Measurements from ENCODE around the gene SLC24A3. TPM values are rescaled to one million over a fixed set of nuclear protein-coding genes. Genes with fewer than 3 reads are reported as not detected.
A peak's percentile ranks its signal among the peaks of the same experiment; 100 is the strongest.

Gene SLC24A3
- total RNA-seq, 1 experiment from 2014 or later: 9.6 TPM

DNA sequence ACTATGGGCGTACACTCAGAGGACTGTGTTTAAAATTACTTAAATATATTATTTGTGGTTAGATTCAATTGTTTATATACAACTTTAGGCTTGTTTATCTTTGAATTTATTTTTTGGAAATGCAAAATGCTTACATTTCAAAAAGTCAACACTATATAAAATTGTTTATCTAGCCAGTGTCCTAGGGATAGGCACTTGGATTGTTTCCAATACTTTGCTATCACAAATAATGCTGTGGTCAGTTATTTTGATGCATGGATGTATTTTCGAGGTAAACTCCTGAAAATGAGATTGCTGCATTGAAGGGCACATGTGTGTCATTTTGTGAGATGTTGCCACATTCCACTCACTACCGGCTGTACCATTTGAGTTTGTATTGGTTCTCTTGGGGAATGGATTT, 213.9 kb downstream of the SLC24A3 start:
- DNase-seq (ENCODE audit: low read depth): no peak

GRCh38 chr20:19427480-19427879, 215.0 kb downstream of the SLC24A3 start:
- DNase-seq (ENCODE audit: low read depth): peak; percentile 90

- DNase-seq (ENCODE audit: low read depth): peak; percentile 44
Observed at GRCh38 chr20:19427913-19428312, 215.5 kb downstream of the SLC24A3 start.

GRCh38 chr20:19428324-19428723, 215.9 kb downstream of the SLC24A3 start:
- DNase-seq (ENCODE audit: low read depth): no peak

GRCh38 chr20:19429538-19429937, 217.1 kb downstream of the SLC24A3 start:
- no peak for DNase-seq (ENCODE audit: low read depth)

DNA sequence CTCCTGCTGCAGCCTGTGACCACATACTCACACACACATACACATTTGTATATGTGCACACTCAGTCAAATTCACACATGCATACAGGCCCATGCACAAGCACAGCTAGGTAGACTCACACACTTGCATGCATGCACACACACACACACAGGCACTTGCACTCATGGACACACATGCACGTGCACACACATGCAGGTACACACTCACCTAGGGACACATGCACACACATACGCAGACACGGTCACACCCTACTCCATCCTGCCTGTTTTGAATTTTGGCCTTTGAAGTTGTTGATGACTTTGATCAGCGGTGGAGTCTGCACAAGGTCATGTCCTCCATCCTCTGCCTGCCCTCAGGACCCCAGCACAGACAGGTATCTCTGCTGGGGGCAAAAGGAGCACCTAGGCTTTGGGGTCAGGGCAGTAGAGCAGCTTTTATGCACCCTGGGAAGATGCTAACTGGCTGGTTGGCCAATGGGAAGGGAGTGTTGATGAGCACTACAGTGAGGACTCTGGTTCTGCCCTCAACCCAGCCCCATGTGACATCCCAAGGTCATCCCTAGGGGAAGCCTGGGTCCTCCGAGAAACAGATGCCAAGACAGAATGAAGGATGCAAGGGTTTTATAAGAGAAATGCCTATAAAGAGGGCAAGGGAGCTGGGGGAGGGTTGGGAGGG, 218.3 kb downstream of the SLC24A3 start:
- no peak for DNase-seq (ENCODE audit: low read depth)

GRCh38 chr20:19431316-19431700, 218.9 kb downstream of the SLC24A3 start:
- no peak for DNase-seq (ENCODE audit: low read depth)

DNA sequence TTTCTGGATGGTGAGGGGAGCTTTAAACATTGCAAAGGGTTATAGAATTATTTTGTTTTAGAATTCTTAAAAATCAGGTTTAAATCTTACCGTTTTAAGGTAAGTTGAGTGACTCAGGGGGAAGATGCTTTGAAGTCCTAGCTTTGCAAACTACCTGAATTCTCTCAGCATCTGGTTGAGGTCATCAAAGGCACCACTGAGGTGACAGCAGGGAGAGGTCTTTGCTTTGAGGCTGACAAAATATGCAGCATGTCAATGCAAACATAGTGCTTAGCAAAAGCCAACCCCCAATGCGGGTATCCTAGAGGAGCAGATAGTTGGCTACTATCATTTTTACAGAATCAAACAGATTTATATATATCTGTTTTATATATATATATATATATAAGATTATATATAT, 219.5 kb downstream of the SLC24A3 start:
- DNase-seq (ENCODE audit: low read depth): no peak

DNA sequence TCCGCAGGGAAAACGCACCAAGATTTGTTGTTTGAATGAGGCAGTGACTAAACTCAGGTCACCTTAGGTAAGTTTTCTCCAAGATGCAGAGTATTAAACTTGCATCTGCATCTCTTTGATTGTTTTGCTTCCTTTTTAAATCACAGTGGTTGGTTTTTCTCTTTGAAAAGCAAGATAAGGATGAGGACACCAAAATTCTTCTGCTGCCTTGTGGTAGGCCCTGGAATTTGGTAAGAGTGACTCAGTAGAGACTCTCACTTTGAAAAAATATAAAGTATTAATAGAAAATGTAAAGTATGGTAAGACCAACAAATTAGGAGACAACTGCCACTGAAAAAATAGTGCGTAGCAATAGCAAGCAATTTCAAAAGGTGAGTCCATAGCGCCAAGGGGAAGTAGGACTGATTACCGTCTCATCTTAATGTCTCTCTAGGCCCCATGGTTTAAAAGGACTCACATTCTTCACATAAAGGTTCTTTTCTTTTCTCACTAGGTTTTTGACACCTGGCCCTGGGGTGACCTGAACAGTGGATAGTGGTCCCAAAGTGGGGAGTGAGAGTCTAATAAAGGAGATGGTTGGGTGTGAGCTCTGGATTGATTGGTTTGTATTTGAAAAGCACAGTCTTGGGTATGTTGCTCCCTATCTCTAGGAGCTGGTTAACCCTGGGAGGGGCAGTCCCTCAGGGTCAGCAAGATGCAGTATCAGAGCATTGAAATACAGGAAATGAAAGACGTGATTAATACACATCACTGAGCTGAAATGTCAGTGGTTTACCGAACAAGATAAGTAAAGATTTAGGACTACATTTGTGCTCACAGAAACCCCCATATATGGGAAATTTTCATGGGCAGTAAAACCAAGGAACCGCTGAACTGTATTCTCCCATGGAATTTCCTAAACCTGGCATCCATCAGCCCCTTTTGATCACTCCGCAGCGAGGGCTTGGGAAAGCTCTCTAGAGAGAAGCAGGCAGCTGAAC, 221.2 kb downstream of the SLC24A3 start:
- peak; percentile 94 for DNase-seq (ENCODE audit: low read depth)

- DNase-seq (ENCODE audit: low read depth): no peak
Observed at GRCh38 chr20:19435316-19435715, 222.9 kb downstream of the SLC24A3 start.

GRCh38 chr20:19435821-19436220, 223.4 kb downstream of the SLC24A3 start:
- DNase-seq (ENCODE audit: low read depth): no peak

DNA sequence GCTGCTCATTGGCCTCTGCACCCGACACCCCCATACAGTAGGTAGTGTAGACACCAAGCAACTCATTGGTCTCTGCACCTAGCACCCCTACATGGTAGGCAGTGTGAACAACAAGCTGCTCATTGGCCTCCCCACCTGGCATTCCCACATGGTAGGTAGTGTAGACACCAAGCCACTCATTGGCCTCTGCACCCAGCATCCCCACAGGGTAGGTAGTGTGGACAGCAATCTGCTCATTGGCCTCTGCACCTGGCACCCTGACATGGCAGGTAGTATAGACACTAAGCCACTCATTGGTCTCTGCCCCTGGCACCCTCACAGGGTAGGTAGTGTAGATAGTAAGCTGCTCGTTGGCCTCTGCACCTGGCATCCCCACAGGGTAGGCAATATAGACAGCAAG, 226.0 kb downstream of the SLC24A3 start:
- no peak for DNase-seq (ENCODE audit: low read depth)

DNA sequence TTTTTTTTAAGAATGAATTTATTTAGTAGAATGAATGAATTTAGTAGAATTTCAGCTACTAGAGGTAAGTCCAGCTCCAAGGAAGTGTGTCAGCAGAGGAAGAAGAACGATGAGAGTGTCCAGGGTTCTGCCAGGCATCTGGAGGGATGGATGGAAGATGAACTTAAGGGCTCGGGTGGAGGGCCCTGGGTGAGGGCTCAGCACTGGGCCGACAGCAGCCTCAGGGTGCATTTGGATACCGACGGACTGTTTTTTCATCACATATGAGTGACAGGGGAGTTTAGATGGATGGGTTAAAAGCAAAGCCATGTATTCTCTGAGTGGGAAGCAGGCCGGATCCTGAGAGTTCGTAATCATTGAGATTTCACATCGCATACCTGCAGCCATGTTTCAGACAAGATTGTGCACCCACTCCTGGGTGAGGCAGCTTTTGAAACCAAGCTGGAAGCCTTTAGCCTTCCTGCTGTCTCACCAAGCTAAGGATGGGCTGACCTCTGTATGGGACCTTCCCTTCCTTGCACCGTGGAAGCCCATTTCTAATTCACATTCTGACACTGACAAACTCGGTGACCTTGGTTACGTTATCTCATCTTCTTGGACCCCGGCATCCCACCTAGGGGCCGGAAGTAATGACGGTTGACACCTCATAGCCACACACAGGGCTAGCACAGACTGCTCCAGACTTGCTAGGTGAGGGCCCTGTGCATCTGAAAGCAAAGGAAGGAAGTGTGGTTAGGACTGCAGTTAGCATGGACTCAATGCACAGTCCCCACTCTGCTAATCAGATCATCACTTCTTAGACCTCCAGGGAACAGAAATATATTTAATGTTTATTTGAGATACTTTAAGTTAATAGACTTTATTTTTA, 228.5 kb downstream of the SLC24A3 start:
- no peak for DNase-seq (ENCODE audit: low read depth)

- DNase-seq (ENCODE audit: low read depth): no peak
Observed at GRCh38 chr20:19446246-19446645, 233.8 kb downstream of the SLC24A3 start.

DNA sequence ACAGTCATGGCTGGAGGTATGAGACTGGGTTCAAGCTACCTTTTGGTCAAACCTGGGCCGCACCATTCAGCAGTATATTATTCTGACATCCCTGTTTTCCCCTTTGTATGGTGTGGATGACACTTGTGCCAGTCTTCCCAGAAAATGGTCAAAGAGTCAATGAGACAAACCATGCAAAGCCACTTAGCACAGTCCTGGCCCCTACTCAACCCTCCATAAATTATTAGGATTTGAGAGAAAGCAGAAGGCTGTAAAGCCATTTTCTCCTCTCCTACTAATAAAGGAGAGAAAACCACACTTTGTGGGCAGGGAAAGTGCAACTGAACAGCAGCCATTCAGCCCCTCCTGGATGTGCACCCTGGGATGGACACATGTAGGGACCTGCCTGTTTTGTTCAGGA, 236.2 kb downstream of the SLC24A3 start:
- no peak for DNase-seq (ENCODE audit: low read depth)

- DNase-seq (ENCODE audit: low read depth): peak; percentile 83
Observed at GRCh38 chr20:19449051-19449450, 236.6 kb downstream of the SLC24A3 start.

- DNase-seq (ENCODE audit: low read depth): no peak
Observed at GRCh38 chr20:19451231-19451922, 238.9 kb downstream of the SLC24A3 start.

DNA sequence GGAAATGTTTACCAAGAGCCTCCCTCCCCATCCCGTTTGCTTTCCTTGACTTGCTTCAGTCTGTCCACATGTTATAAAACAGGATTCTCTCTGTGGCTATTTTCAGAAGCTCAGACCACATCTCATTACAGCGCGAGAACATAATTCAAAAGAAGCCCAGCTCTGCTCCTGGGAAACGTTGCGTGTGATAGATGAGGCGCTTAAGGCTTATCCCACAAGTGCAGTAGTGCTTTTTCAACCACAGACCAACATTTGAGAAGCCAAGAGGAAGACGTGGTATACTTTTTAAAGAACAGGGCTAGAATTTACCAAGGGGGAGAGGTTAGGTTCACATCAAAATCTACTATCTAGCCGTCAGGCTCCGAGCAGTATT, 239.5 kb downstream of the SLC24A3 start:
- peak; percentile 95 for DNase-seq (ENCODE audit: low read depth)

- DNase-seq (ENCODE audit: low read depth): peak; percentile 64
Observed at GRCh38 chr20:19453410-19453809, 241.0 kb downstream of the SLC24A3 start.

GRCh38 chr20:19453862-19454261, 241.4 kb downstream of the SLC24A3 start:
- peak; percentile 48 for DNase-seq (ENCODE audit: low read depth)

DNA sequence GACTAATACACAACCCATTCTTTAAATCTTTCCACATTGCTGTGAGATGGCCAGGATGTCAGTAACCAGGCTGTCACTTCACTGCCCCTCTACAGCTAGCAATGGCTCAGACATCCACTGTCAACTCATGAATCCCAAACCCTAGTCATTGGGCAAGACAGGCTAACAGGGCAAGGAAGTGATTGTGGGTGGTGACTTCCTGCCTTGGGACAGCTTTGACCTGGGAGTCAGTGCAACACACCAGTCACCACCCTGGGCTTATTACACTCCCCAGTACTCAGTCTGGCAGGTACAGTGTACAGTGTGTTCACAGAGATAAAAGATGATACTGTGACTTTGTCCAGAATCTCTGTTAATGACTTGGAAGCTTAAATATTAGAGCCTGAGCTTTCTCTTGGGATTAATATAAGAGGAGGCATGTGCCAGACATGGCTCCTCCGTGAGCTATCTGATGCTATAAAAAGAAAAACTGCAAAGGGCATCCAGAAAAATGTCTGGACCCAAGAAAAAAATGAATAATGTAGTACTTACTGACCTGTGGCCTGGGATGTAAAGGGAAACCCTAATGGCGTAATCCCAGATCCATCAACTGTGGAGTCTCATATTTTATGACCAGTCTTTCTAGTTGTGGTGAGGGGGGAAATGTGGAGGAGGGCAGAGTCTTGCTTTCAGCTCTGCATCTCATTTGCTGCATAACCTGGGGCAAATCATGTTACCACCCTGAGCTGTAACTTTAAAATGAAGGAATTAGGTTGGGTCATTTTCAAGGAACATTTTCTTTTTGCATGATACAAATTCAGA, 244.4 kb downstream of the SLC24A3 start:
- peak; percentile 77 for DNase-seq (ENCODE audit: low read depth)
